Ectodermal cell (in vitro differentiated cells): ENCODE results near the gene PDE2A.
"Not testable (repeated sequence)": the region's sequence is repeated elsewhere in the genome, so short reads cannot be mapped to it uniquely, and the experiment has no call there.

Experiments
- H3K27ac ChIP-seq: 2 replicates; pipeline ENCODE4 v1.7.0; 2013; ENCODE audit warnings: mild to moderate bottlenecking, low read depth, low read length; ENCODE audit not compliant: insufficient read depth, poor library complexity, severe bottlenecking
- H3K27me3 ChIP-seq: 2 replicates; pipeline ENCODE4 v1.7.0; 2013; ENCODE audit warnings: mild to moderate bottlenecking, low read length; ENCODE audit not compliant: insufficient read depth, control insufficient read depth, poor library complexity, severe bottlenecking
- H3K36me3 ChIP-seq: one replicate; pipeline ENCODE4 v1.7.0; 2013; ENCODE audit warnings: low read length; ENCODE audit not compliant: control insufficient read depth, insufficient read depth
- H3K4me1 ChIP-seq: one replicate; pipeline ENCODE4 v1.7.0; 2013; ENCODE audit warnings: low read length; ENCODE audit not compliant: control insufficient read depth, insufficient read depth
- H3K4me3 ChIP-seq: 2 replicates; pipeline ENCODE4 v1.7.0; 2013; ENCODE audit warnings: low read depth, low read length, control low read depth; ENCODE audit not compliant: insufficient read depth
- H3K9me3 ChIP-seq: 2 replicates; pipeline ENCODE4 v1.7.0; 2013; ENCODE audit warnings: mild to moderate bottlenecking, low read length, moderate library complexity; ENCODE audit not compliant: control insufficient read depth
- WGBS, 2 experiments: methylation state at CpG; one replicate each; pipeline ENCODE4 v1.1.7; 2013; ENCODE audit warnings: missing lambda C conversion rate in 2 of 2; 5-methylcytosine and 5-hydroxymethylcytosine counted together

Gene PDE2A

DNA sequence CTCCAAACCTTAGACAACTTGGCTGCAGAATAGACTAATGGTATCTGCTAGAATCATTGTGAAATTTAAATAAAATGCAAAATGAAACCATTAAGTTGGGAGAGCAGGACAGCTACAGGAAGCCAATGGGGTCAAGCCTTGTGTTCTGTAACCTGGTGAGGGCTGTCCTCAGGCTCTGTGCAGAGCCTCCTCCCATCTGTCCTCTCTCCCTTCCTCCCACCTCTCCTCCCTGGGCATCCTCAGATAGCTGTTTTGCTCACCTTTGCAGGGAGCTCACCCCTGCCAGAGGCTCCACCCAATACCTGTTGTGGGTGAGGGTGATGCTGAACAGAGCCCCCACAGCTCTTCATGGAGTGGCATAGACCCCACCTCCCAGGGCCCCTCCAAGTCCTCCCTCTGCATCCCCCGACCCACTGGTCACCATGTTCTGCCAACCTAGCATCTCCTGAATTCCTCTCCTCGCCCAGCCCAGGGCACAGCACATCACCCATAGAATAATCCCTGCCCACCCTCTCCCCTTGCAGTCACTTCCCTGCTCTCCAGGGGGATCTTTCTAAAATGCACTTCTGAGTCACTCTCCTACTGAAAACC, 100.3 kb downstream of the PDE2A start:
- Histone ChIP-seq H3K27ac (no peak overlapping the region), H3K9me3 (no peaks in the 10 kb centered on the region), H3K4me1 (peaks cover 13% of the 10 kb centered on the region), H3K36me3 (no peaks in the 10 kb centered on the region), H3K4me3 (no peak overlapping the region), H3K27me3 (no peaks in the 10 kb centered on the region)
- 91 to 95% methylated on average over 2 of the region's 2 CpGs for WGBS, 2 experiments

DNA sequence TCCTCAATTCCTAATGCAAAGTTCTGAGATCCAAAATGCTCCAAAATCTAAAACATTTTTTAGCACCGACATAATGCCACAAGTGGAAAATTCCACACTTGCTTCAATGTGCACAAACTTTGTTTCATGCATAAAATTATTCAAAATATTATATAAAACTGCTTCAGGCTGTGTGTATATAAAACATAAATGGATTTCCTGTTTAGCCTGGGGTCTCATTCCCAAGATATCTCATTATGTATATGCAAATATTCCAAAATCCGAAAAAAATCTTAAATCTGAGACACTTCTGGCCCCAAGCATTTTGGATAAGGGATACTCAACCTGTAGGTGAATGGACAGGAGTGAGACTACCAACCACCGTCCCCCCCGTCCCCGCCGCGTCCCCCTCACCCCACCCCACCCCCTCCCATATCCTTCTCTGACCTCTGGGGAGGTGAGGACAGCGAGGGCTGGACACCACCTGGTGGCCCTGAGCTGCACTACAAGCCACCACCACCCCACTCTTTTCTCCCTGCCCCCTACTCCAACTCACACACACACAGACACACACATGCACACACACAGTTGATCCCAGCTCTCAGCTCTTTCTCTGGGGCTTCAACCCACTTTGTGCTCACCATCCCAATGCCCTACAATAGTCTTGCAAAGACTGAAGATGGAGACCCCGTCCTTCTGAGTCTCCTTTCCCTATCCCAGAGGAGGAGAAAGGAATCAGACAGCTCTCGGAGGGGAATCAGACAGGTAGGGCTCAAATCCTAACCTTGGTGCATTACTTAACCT, 101.0 kb downstream of the PDE2A start:
- H3K4me1 ChIP-seq: peaks cover 13% of the 10 kb centered on the region
- H3K4me3 ChIP-seq: no peak overlapping the region
- H3K27ac ChIP-seq: no peak overlapping the region
- WGBS, 2 experiments: 49 to 59% methylated on average over 3 to 5 of the region's 10 CpGs
- H3K9me3 ChIP-seq: no peaks in the 10 kb centered on the region
- no peaks in the 10 kb centered on the region for H3K36me3 ChIP-seq
- H3K27me3 ChIP-seq: no peaks in the 10 kb centered on the region

DNA sequence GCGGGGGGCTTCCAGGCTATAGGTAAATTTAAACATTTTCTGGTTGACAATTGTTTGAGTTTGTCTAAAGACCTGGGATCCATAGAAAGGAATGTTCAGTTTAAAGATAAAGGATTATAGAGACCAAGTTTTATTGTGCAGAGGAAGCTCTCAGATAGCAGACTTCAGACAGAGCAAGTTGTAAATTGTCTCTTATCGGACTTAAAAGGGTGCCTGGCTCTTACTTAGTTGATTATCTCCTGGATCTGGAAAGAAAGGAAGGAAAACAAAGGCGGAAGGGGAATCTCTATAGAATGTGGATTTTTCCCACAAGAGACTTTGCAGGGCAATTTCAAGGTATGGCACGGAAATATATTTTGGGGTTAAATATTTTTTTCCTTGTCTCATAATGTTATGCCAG, 101.7 kb downstream of the PDE2A start:
- WGBS, 2 experiments: 78 to 85% methylated on average over 4 of the region's 4 CpGs
- not testable (repeated sequence) for H3K27me3 ChIP-seq, H3K9me3 ChIP-seq, H3K27ac ChIP-seq, H3K4me3 ChIP-seq, H3K36me3 ChIP-seq
- H3K4me1 ChIP-seq: peaks cover 13% of the 10 kb centered on the region

DNA sequence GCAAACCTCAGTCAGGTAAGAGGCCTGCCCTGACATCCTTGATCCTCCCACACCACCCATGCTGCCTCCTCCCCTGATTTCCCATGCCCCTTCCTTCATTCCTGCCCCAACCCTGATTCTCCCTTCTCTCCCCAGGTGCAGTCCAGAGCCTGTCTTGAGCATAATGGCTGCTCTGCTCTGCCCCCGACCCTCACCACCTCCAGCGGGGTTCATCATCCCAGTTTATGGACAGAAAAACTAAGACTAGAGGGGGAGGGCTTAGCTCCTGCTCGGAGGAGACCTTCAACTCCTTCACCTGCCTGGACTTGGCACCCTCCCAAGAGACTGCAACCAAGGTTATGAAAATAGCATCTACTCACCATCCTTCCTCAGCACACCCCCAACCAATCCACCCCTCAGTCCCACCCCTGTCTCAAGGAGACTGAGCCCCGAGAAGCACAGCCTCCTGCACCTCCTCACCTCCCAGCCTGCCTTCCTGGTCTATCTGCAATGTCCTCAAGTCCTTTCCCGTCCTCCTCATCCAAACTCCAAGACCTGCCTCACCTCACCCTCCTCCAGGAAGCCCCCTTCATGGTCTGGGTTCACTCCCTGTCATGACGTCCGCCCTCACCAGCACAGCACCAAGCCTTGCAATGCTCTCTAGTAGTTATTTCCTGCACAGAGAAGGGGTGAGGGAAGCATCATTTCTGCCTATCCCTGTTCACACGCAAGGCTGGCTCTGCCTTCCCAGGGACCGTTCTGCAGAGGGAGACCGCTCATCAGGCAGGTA, 103.1 kb downstream of the PDE2A start:
- 92 to 93% methylated on average over 10 of the region's 10 CpGs for WGBS, 2 experiments
- H3K4me3 ChIP-seq: no peak overlapping the region

DNA sequence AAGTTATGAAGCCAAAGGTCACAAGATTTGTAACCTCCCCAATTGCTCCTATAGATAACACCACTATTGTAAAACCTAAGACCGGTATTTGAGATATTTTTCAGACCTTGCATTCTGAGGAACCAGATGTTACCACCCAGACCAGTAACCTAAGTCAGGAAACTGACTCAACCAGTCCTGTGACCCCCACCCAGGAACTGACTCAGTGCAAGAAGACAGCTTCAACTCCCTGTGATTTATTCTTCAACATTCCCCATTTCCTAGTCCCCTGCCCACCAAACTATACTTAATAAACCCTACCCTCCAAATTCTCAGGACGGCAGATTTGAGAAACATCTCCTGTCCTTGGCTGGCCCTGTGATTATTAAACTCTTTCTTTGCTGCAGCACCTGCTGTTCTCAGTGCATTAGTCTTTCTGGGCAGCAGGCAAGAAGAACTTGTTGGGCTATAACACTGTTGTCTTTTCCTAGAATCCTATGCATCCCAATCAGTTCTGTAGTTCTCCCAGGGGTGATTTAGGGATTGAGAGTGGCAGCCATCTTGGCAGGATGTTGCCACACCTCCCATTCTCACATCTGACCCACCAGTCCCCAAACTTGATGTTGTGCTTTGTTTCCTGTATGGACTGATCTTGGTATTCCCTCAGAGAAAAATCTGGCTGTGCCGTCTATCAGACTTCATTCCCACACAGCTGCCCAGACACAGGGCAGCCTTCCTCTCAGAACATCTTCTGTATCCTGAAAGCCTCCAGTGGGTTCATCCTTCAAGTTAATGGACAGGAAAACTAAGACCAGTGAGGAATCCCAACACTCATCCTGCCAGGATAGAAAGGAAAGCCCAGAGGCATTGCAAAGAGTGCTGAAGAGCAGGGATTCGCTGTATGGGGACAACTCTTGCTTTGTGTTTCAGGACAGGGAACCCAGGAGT, 104.0 kb downstream of the PDE2A start:
- H3K27ac ChIP-seq: no peak overlapping the region

More for the DNA sequence above, 103.1 kb downstream of the PDE2A start:
- Histone ChIP-seq H3K9me3 (no peaks in the 10 kb centered on the region), H3K4me1 (peaks cover 13% of the 10 kb centered on the region), H3K36me3 (no peaks in the 10 kb centered on the region), H3K27ac (no peak overlapping the region), H3K27me3 (no peaks in the 10 kb centered on the region)

DNA sequence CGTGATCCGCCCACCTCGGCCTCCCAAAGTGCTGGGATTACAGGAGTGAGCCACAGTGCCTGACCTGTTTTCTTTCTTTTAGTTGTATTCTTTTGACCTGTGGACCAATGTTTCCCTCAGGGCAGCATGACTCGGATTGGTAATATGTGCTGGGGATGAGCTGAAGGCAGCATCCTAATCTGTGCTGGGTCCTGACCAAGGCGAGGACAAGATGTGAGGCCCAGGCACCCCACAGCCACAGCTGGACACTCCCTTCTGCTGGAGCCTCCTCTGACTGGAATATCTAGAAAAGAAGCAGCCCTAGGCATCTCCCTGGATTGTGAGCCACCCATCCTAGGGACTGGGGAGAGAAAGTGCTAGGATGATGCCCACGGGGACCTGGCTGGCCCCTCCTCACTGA, 105.4 kb downstream of the PDE2A start:
- H3K9me3 ChIP-seq: no peaks in the 10 kb centered on the region
- H3K36me3 ChIP-seq: no peaks in the 10 kb centered on the region
- no peaks in the 10 kb centered on the region for H3K4me1 ChIP-seq
- no peaks in the 10 kb centered on the region for H3K27me3 ChIP-seq
- H3K4me3 ChIP-seq: no peak overlapping the region
- 90 to 93% methylated on average over 6 of the region's 6 CpGs for WGBS, 2 experiments
- no peak overlapping the region for H3K27ac ChIP-seq

More for the DNA sequence above, 104.0 kb downstream of the PDE2A start:
- no peaks in the 10 kb centered on the region for H3K36me3 ChIP-seq
- peaks cover 9% of the 10 kb centered on the region for H3K4me1 ChIP-seq
- no peaks in the 10 kb centered on the region for H3K27me3 ChIP-seq
- no peaks in the 10 kb centered on the region for H3K9me3 ChIP-seq
- 70 to 71% methylated on average over 4 of the region's 4 CpGs for WGBS, 2 experiments
- H3K4me3 ChIP-seq: no peak overlapping the region

DNA sequence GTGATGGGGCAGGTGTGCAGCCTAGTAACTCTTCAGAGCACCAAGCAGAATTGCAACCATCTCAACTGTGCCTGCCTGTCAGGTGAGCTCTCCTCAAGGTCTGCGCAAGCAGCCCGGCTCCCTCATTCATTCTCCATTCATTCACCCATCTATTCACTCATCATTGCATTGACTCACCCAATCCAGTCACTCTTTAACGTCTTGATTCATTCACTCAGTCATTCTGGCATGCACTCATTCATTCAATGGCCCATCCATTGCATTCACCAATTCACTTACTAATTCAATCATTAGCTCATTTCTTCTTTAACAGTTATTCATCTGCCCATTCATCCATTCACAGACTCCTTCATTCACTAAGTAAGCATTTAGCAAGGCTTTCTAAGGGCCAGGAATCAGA, 111.8 kb downstream of the PDE2A start:
- no peaks in the 10 kb centered on the region for H3K4me1 ChIP-seq
- H3K9me3 ChIP-seq: no peaks in the 10 kb centered on the region
- H3K27me3 ChIP-seq: no peaks in the 10 kb centered on the region
- no peak overlapping the region for H3K27ac ChIP-seq
- 83 to 86% methylated on average over 3 of the region's 3 CpGs for whole genome bisulfite sequencing, 2 experiments
- no peak overlapping the region for H3K4me3 ChIP-seq
- H3K36me3 ChIP-seq: no peaks in the 10 kb centered on the region

DNA sequence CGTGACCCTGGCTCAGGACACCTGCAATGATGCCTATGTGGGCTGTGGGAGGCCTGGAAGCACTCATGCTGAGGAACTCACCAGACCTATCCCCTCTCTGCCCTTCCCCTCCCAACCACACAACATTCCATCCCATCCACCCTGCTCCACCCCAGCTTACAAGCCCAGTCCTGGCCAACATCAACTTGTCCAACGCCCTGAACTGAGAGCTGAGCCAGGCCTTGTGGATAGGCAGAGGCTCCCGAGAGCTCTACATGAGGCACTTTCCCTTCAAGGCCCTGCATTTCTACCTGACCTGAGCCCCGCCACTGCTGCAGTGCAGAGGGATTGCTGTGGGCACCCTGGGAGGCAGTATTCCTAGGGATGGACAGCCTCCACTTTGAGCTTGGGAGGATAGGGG, 112.4 kb downstream of the PDE2A start:
- no peaks in the 10 kb centered on the region for H3K27me3 ChIP-seq

DNA sequence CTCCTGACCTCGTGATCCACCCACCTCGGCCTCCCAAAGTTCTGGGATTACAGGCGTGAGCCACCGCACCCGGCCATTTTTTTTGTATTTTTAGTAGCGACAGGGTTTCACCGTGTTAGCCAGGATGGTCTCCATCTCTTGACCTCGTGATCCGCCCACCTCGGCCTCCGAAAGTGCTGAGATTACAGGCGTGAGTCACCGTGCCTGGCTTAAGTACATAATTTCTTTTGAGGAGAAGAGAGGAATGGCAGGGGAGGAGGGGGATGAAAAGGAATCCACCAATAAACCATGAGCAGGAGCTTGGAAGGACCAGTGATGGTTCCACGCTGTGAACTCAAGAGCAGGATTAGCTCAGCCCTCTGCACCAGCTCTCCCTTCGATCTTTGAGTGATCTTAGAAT, 113.4 kb downstream of the PDE2A start:
- not testable (repeated sequence) for H3K27me3 ChIP-seq, H3K36me3 ChIP-seq, H3K4me3 ChIP-seq, H3K27ac ChIP-seq, H3K4me1 ChIP-seq, H3K9me3 ChIP-seq
- WGBS, 2 experiments: 91 to 94% methylated on average over 15 of the region's 15 CpGs

More for the DNA sequence above, 112.4 kb downstream of the PDE2A start:
- no peak overlapping the region for H3K4me3 ChIP-seq
- H3K27ac ChIP-seq: no peak overlapping the region
- H3K9me3 ChIP-seq: no peaks in the 10 kb centered on the region
- 89 to 93% methylated on average over 4 of the region's 4 CpGs for WGBS, 2 experiments
- H3K4me1 ChIP-seq: no peaks in the 10 kb centered on the region
- no peaks in the 10 kb centered on the region for H3K36me3 ChIP-seq
